HPDE6-E6E7 (cell line): ENCODE results near the gene DCC.

Experiments
- DNase-seq: peaks from one replicate; pipeline ENCODE4 v3.0.0; 2011; ENCODE audit warnings: missing footprints; ENCODE audit errors: extremely low spot score

Gene DCC

DNA sequence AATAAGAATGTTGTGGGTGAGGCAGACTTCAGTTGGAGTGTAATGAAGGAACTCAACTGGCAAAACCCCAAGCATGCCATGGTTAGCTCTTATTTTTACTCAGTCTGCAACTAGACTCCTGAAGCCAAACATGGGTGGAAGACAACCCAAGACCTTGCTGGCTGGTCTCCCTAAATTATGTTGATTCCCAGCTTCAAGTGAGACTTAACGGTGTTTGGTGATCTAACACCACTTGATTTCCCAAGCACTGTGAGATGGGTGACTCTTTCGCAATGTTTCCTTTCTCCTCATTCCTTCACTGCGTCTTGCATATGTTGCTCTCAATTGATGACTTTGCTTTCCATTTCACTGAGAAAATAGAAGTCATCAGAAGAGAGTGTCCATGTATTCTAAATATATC, 693.1 kb downstream of the DCC start:
- DNase-seq = no peak

DNA sequence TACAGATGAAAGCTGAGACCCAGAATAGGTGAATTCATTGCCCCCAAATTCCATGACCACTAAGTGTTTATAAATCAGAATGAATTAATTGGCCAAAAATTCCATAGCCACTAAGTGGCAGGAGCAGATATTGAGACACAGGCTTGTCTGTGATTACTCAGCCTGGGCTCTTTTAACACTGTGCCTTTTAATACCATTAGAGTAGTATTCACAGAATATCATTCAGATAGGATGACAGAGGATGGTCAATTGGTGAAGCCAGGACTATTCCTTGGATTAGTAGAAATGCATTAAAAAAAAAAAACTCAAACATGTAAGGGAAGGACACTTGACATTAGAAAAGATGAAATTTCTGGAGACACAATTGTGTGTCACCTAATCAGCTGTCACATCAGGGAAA, 698.6 kb downstream of the DCC start:
- no peak for DNase-seq

DNA sequence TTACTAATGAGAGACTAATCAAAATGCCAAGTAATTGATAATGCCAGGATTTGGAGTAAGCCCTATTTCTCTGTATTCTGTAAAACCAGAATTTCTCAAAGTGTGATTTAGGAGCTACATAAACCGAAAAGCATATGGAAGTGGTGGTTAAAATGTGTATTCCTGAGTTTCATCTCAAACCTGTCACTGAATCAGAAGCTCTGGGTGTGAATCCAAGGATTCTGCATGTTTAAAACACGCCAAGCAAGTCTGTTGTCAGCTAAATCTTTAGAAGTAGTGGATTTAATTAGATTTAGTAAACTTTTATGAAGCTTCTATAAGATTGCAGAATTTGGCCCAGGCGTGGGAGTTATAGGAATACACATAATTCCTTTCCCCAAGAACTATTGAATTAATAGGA, 700.3 kb downstream of the DCC start:
- no peak for DNase-seq

DNA sequence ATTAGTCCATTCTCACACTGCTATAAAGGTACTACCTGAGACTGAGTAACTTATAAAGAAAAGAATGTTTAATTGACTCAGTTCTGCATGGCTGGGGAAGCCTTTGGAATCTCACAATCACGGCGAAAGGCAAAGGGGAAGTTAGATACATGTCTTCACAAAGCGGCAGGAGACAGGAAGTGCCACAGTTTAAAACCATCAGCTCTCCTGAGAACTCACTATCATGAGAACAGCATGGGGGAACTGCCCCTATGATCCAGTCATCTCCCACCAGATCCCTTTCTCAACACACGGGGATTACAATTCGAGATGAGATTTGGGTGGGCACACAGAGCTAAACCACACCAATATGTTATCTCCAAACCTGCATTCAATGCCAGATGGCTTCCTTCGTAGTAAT, 716.1 kb downstream of the DCC start:
- no peak for DNase-seq

DNA sequence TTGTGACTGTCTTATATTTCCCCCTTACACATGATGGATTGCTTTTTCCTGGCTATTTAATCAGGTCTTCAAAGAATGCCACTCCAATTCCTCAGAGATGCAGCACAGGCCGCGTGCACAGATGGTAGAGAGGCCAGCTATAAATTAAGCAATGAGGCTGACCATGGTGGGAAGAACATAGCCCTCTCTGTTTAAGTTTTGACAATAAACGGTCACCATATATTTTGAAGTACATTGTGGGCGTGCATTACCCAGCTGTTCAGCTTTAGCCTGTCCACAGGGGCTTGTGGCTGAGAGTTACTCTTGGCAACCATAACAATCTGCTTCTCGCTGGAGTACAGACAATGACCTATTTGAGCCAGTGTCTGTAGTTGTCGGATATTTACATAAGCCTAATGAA, 730.8 kb downstream of the DCC start:
- no peak for DNase-seq

DNA sequence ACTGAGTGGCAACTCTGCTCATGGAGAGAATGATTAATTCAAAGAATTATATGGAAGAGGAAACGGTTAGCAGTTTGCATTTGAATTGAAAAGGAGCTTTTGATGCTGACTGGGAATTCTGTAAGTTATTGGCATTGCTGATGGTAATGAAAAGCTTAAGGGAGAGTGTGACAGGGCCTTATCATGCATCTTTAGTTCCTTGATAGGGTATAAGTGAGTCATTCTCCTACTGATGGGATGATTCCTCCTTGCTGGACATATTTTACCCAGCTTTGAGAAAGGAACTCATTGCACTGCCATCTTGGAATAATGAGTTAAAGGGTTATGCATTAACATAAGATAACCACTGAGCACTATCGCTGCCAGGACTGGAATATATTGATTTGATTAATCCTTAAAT, 740.7 kb downstream of the DCC start:
- no peak for DNase-seq

DNA sequence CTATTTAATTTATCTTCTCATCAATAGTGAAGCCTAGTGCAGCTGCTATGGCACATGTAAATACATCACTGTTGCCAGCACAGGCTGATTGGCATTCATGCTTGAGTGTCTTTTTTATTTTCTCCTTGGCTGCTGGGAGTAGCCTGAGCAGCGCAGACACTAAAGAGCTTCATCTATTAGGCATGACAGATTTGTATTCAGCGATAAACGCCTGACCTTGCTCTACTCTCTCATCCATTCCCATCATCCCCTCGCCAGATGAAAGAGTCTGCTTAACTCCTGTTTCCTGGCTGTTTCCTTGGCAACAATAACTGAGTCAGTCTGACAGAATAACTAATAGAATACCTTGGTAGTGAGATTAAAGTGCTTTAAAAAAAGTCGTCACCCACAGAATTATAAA, 753.6 kb downstream of the DCC start:
- no peak for DNase-seq

DNA sequence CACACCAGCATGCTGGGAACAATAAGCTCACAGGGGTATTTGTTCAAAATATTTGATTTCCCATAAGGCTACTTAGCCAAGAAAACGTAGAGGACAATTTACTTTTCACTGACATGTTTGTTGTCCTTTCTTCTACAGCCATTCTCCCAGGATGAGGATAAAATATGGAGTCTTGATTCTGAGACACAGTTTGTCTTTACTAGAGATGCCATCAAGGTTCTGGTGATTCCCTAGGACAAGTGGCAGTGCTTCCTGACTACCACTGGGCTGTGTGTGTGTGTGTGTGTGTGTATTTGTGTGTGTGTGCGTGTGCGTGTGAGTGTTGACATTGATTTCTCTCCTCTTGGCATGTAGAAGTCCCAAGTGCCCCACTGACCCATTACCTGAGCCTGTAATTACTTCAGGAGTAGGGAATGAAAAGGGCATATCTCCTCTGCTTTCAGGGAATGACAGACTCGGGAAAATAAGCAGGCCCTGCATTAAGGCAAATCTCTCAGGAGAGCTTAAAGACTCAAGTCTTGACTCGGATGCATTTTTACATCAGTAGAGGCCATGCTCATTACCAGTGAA, 761.6 kb downstream of the DCC start:
- DNase-seq = no peak

DNA sequence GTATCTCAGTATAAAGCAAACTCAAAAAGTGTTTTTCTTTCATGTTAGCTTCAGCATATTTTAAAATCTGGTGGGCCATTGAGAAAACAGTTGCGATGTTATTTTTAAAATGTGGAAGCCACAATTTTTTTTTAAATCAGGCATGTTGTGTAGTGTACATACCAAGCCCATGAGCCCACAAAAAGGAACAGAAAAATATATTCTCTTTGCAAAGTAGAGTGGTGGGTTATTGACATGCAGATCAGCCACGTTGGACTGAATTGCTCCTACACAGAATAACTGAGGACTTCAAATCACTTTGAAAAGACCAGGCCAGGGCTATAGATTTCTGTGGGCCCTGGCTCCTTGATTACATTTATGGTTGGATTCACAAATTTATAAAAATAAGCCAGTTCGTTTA, 774.4 kb downstream of the DCC start:
- DNase-seq = no peak

DNA sequence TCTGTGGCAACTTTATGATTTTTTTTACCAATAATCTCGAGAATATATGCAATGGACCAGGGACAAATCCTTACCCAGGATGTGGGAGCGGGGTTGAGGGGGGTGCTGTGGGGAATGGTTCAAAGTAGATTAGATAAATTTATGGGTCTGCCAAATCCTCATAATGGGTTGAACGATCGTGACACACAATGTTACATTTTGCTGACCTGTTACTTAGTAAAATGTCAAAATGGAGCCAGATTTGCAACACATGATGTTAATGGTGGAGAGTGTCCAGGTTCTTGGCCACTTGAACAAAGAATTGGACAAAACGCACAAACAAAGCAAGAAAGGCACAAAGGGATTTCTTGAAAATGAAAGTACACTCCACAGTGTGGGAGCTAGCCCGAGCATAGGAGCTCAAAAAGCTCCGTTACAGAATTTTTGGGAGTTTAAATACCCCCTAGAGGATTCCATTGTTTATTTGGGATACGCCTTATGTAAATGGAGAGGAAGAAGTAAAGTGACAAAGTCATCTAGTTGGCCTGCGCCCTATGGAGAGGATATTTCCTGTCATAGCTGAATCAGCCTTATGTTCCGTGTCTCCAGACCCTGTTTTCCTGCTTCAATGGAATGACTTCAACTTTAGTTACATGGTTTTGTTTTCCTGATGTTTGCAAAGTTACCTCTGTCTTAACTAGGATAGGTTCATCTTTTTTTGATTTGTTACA, 776.0 kb downstream of the DCC start:
- no peak for DNase-seq

DNA sequence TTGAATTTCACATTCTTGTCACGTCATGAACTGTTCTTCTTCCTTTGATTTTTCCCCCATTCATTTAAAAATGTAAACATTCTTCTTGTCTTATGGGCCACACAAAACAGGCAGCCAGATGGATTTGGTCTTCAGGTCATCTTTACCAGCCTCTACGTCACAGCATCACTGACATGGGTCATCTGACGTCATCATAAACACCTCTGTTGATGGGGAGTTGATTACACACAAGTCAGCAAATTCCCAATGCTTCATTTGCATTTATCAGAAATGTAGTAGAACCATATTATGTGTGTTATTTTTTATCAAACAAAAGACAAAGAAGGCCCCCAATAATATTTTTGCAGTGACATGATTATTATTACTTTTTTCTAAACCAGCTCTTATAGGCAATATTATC, 777.9 kb downstream of the DCC start:
- no peak for DNase-seq

DNA sequence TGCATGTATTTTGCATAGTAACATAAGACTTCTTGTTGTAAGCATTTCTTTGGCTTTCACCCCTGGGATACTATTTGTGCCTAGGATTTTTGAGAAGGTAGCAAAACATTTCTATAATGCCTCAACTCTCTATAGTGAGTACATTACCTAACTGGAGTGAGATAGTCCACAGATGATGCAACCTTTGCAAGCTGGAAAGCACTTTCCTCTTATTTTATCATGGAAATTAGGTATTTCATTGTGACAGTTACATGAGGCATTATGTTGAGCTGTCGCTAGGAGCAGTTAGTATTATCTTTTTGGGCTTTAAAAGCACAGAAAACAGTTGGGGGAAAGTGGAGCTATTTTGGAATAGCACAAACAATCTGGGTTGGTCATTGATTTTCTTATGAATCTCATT, 786.2 kb downstream of the DCC start:
- no peak for DNase-seq

DNA sequence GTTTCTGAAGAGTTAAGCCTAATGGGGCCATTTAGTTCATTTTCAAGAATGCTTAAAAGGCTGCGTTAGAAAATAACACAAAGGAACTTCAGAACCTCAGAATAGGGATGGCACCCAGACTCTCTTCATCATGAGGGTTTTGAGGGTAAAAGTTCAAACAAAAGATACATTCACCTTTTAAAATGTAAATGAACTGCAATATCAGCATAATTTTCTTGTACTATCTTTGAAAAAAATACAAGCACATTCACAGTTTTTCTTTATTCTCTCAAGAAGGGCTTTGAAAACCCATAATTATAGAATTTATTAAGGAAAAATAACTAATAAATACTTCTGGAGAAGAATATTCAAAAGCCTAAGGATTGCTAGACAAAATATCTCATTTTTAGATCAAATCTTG, 791.0 kb downstream of the DCC start:
- DNase-seq = no peak

DNA sequence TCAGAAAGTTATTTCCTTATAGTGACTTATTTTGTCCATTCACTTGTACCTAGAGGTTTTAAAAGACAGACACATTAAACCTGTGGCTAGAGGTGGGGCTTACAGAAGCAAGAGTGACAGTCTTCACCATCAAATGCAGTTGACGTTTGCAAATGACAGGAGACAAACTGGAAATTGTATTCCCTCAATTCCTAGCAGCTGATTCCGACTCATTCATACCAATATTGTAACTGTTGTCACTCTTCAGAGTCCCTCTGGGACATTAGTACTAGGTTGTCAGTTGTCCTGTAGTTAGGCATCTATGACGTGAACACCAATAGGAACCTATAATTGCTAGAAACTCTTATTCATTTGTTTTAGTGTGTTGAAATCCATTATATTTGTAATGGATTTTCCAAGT, 794.7 kb downstream of the DCC start:
- DNase-seq = no peak

DNA sequence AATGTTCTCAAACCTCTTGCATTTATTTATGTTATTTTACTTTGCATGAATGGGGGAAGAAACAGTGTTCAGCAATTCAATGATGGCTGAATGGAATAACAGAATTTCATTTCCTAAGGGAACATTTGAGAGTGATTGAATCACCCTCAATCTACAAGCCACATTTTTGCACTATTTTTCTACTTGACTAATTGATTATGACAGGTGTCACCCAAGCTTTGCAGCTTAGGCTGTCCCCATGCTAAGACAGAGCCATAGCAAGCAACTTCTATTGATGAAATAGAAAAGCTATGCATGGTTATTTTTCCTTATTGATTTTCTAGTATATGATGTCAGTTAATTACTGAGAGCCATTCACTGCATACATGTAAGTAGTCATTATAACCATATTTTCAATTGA, 795.7 kb downstream of the DCC start:
- no peak for DNase-seq

DNA sequence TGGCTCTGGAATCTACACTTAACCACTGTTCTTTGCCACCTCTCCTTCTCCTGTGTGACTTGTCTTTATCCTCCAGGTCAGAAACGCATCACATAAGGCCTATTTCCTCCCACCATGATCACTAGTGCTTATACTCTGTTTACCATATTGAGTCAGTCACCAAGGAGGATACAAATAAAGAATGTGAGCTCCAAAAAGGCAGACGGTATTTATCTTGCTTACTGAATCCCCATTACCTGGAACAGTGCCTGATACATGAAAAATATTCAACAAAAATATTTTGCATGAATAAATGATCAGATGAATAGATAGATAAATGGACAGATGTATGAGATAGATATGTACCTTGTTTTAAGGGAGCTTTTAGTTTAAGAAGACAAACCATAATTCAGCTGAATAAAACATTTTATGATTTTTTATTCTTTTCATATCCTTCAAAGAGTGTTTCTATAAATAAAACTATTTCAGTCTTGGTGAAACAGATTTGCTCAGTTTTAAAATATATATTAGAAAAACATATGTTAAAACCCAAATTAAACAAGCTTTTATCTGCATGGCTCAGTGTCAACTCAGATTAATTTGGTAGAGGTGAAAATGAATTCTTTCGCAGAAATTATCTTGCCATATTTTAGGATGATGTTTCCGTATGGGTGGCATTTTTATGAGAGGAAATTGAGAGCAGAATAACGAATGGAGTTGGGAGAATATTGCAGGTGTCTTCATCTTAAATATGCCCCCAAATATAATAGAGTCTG, 799.9 kb downstream of the DCC start:
- no peak for DNase-seq

DNA sequence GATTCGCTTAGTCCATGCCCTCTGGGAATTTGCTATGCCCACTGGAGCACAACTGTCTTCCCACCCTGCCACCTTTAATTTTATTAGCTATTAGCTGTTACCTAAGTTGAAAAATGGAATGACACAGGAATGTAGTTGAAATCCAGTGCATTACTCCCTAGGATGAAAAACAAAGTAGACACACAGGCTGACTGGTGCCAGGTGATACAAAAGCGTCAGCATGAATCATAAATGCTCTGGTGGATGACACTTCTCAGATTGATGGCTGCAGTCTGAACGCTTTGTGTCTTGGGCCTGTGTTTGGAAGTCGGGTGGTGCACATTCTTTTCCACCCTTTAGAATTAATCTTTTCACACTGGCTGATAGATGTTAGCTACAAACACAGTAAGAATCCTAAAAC, 802.0 kb downstream of the DCC start:
- no peak for DNase-seq

DNA sequence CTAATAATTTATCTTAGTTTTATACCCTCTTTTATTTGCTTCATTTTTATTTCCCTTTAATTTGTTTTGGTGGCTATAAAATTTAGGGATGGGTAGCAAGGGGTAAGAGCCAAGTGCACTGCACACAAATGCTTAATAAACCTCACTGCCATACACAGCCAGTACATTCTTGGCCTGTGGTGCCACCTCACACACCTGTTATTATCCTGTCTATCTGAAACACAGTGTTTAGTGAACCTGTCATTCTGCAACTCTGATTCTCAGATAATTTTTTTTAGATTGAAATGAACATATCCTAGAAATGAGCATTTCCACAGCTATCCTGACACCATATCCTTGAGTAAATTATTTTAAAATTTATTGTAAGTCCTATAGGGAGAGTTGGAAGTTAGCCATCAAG, 807.5 kb downstream of the DCC start:
- DNase-seq = no peak

DNA sequence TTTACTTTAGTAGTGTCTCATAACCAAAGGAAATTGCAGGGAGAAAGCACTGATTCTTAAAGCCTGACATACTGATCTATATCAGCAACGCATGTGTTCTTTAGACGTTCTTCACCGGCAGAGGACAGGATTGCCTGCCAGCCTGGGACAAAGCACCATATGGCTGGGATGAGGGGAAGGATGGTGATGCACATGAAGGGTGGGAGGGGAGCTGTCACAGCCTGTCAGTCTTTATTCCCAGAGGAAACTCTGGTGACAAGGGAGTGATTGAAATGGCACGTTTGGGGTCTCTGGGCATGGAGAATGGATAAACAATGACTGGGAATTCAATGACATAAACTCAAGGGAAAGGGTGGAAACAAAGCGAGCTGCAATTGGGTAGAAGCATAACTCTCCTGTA, 808.1 kb downstream of the DCC start:
- DNase-seq = no peak

DNA sequence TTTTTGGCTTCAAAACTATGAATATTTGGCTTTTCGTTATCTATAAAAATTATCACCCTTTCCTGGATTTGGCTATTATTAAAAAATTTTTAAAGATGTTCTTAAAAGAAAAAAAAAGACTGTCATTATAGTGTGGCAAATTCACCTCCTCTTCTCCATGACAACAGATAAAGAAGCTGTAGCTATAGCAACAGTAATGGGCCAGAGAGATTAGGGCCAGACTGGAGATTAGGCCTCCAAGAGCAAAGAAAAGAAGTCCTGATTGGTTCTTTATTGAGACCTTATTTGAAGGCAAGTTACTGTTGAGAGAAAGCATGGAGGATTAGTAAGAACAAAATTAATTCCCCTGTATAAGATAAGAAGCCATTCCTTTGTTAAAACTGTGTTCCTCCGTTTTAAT, 812.5 kb downstream of the DCC start:
- DNase-seq = no peak

DNA sequence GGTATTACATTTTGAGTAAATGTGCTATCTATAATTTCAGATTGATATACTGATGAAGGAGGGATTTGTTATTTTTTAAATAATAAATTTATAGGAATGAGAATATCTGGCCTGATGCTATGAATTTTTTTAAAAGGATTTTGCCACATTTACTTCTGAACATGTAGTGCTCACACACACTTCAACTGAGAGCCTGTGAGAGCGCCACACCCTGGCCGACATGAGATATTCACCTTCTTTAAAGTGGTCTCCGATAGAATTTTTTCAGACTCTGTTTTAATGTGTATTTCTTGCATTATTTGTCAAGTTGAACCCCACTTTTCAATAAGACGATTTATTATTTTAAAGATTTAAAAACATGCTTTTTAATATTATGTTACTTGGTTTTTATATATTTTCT, 813.3 kb downstream of the DCC start:
- DNase-seq = no peak

DNA sequence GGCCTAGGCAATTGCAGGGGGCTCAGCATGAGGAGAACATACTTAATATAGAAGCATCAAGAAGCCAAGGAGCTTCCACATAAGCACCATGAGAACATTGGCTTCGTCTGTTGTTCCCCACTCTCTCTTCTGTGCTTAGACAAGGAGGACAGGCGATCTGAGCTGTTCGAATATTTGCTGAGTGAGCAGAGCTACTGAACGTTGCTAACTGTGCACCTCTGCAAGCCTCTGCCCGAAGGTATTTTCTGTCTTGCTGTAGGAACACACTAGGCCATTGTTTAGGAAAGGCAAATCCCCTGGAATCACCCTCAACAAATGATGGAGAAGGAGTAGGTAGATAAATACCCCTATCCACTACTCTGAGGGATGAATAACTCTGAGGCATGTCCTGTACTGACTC, 813.8 kb downstream of the DCC start:
- no peak for DNase-seq

DNA sequence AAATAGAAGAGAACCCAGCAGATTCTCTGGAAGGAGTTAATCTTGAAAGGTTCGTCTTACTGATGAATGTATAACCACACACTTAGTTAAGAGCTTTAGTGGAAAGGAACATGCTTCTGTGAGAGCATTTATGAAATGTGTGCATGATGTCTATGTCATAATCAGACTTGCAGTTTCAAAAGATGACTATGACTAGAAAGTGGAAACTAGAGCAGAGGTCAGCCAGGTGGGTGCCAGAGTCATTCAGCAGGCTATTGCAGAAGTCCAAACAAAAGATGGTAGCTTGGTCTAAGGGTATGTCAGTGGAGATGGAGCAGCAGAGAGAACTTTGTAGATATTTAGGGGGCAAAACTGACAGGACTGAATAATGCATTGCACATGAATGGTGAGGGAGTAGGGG, 825.8 kb downstream of the DCC start:
- DNase-seq = no peak
